ENCODE results near the gene NSMF. TPM values are rescaled to one million over a fixed set of nuclear protein-coding genes. Genes with fewer than 3 reads are reported as not detected.

Gene NSMF
- total and polyA plus RNA-seq, 2 of the 8 experiments (the other 6 are each of a cell fraction or from before 2014, with no cell fraction given), result 56.7 to 65.1 TPM

- TF ChIP-seq CHD7 (IDR thresholded peaks at IDR 0.05; ENCODE audit: insufficient replicate concordance, low read length) (no peak), ATF2 (IDR thresholded peaks at IDR 0.05; ENCODE audit: low read length) (no peak), KDM4A (IDR thresholded peaks at IDR 0.05; ENCODE audit: low read depth, low read length, severe bottlenecking) (no peak), POU5F1 (IDR thresholded peaks at IDR 0.05; ENCODE audit: low read depth, low read length) (no peak)
These were observed 21.9 kb upstream of the NSMF start (continued) for GRCh38 chr9:137480686-137481683.

All from H1 (cell line).